Activated CD4-positive, alpha-beta memory T cell treated with anti-CD3 and anti-CD28 coated beads for 36 hours (primary cell): ENCODE data around the gene RPS6KA3. TPM values are rescaled to one million over a fixed set of nuclear protein-coding genes. Genes with fewer than 3 reads are reported as not detected.

ENCODE experiments used
- CTCF ChIA-PET: fragments of 350-600 bp; sonication (Branson Sonifier 250); formaldehyde crosslinking; loops from one replicate; lab custom pipeline; 2021; ENCODE audit warnings: antibody characterized with exemption, inconsistent platforms; lab: Charles Lee
- POLR2A ChIA-PET: fragments of 350-600 bp; sonication (Branson Sonifier 250); formaldehyde crosslinking; loops from one replicate; lab custom pipeline; 2021; ENCODE audit warnings: antibody characterized with exemption; lab: Charles Lee
- DNase-seq: peaks from one replicate; pipeline ENCODE4 v3.0.0-alpha.2; 2020
- H3K27ac Mint-ChIP-seq: one replicate; pipeline ENCODE4 v1.8.0; 2021; ENCODE audit warnings: mixed read lengths
- H3K27me3 Mint-ChIP-seq: one replicate; pipeline ENCODE4 v1.8.0; 2021; ENCODE audit warnings: mixed read lengths
- H3K36me3 Mint-ChIP-seq: one replicate; pipeline ENCODE4 v1.8.0; 2021; ENCODE audit warnings: mixed read lengths
- H3K4me1 Mint-ChIP-seq: one replicate; pipeline ENCODE4 v1.8.0; 2021; ENCODE audit warnings: low read depth, mixed read lengths
- H3K4me3 Mint-ChIP-seq: one replicate; pipeline ENCODE4 v1.8.0; 2021; ENCODE audit warnings: mild to moderate bottlenecking, mixed read lengths
- H3K9me3 Mint-ChIP-seq: one replicate; pipeline ENCODE4 v1.8.0; 2021; ENCODE audit warnings: mixed read lengths
- intact Hi-C: fragments of 100-400 bp; cut with micrococcal nuclease; formaldehyde crosslinking; loops from one replicate; pipeline ENCODE4 v1.15.1; 2023
- total RNA-seq, 2 experiments: library from RNA; stranded (reverse); gene quantifications; one replicate each; pipeline ENCODE4 v1.2.3, GENCODE V29; 2021

RPS6KA3 gene
- total RNA-seq, 2 experiments from 2014 or later, result 51.8 to 52.0 TPM

DNA sequence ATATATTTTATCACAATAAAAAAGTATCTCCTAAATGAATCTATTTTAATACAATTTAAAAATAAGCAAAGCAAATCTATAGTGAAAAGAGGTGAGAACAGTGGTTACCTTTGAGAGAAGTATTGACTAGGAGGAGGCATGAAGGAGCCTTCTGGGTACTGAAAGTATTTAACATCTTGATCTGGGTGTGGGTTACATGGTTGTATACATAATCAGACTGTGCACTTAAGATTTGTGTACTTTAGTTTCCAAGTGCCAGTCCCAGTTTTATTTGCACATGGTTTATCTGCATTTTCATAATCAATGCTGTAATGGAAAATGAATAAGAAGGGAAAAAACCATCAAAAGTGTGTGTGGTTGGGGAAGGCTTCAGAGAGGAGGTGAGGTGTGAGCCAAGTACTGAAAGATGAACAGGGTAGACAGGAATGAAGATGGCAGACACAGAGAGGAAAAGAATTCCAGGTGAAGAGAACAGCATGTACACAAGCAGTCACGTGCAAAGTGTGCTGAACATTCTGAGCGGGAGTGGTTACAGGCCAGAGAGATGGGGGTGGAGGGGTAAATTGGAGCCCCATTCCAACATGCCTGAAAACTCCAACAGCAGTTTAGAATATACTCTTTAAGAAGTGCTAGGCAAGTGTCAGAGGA is 164.7 kb downstream of the RPS6KA3 start:
- Mint-ChIP-seq H3K36me3 (no peaks in the 10 kb centered on the region), H3K4me1 (peaks cover 7% of the 10 kb centered on the region), H3K27ac (no peak overlapping the region), H3K27me3 (no peaks in the 10 kb centered on the region), H3K9me3 (no peaks in the 10 kb centered on the region), H3K4me3 (no peak overlapping the region)
- CTCF ChIA-PET, result no interaction called here
- no peak for DNase-seq
- POLR2A ChIA-PET, result no interaction called here
- intact Hi-C loops, result no loop called here

Other genes with a start within 250 kb of the RPS6KA3 start
- under 1 TPM; 0.22 to 0.24 TPM for gene MAP7D2, start 150.0 kb downstream of the RPS6KA3 start, total RNA-seq
- 100 to 1,000 TPM; 117 to 121 TPM for gene EIF1AX, start 125.1 kb downstream of the RPS6KA3 start, total RNA-seq